SK-MEL-5 (cell line): ENCODE results near the gene SYTL2. TPM values are rescaled to one million over a fixed set of nuclear protein-coding genes. Genes with fewer than 3 reads are reported as not detected.

Experiments used
- DNase-seq: peaks from one replicate; pipeline ENCODE4 v3.0.0-alpha.2; 2016; ENCODE audit warnings: low read depth, low spot score
- in situ Hi-C: cut with HindIII; loops from 2 replicates; pipeline ENCODE4 v1.10.0; 2016; ENCODE audit warnings: low sequenced_read_pairs, high pct_unique_total_duplicates, low pct_unique_long_range_greater_than_20kb
- total RNA-seq: library from RNA; depleted of rRNA; stranded (reverse); fragments of >200 nt; shearing (Covaris generic); gene quantifications from 2 replicates; pipeline ENCODE4 v1.2.3, GENCODE V29; 2014

SYTL2 gene
- total RNA-seq, 1 experiment from 2014 or later, result 47.5 TPM

GRCh38 chr11:85829172-85829571, 18.2 kb upstream of the SYTL2 start:
- DNase-seq, result no peak
- in situ Hi-C loops, result no loop called here

GRCh38 chr11:85828640-85828978, 17.7 kb upstream of the SYTL2 start:
- in situ Hi-C loops, result no loop called here
- DNase-seq, result no peak

GRCh38 chr11:85827748-85828639, 17.1 kb upstream of the SYTL2 start:
- DNase-seq, result no peak
- in situ Hi-C loops, result no loop called here

GRCh38 chr11:85826116-85826855, 15.3 kb upstream of the SYTL2 start:
- in situ Hi-C loops, result no loop called here

GRCh38 chr11:85825616-85826015, 14.7 kb upstream of the SYTL2 start:
- no peak for DNase-seq
- in situ Hi-C loops, result no loop called here

More at GRCh38 chr11:85826116-85826855, 15.3 kb upstream of the SYTL2 start:
- DNase-seq, result peak; percentile 61

GRCh38 chr11:85823816-85824215, 12.9 kb upstream of the SYTL2 start:
- no peak for DNase-seq
- in situ Hi-C loops, result no loop called here

- no peak for DNase-seq
- in situ Hi-C loops, result no loop called here
Observed at GRCh38 chr11:85822814-85823213, 11.9 kb upstream of the SYTL2 start.

GRCh38 chr11:85821636-85822035, 10.7 kb upstream of the SYTL2 start:
- in situ Hi-C loops, result no loop called here

GRCh38 chr11:85819441-85819840, 8.5 kb upstream of the SYTL2 start:
- in situ Hi-C loops, result no loop called here
- no peak for DNase-seq

More at GRCh38 chr11:85821636-85822035, 10.7 kb upstream of the SYTL2 start:
- no peak for DNase-seq

GRCh38 chr11:85815186-85815931, 4.4 kb upstream of the SYTL2 start:
- DNase-seq, result no peak
- in situ Hi-C loops, result no loop called here

- in situ Hi-C loops, result no loop called here
Observed at GRCh38 chr11:85813721-85814120, 2.8 kb upstream of the SYTL2 start.

GRCh38 chr11:85811624-85812023, 683 bp upstream of the SYTL2 start:
- in situ Hi-C loops, result no loop called here
- DNase-seq, result no peak

More at GRCh38 chr11:85813721-85814120, 2.8 kb upstream of the SYTL2 start:
- DNase-seq, result no peak

- DNase-seq, result no peak
- in situ Hi-C loops, result no loop called here
Observed at GRCh38 chr11:85810521-85810870, 445 bp downstream of the SYTL2 start.

GRCh38 chr11:85809863-85810262, 1.1 kb downstream of the SYTL2 start:
- in situ Hi-C loops, result no loop called here
- peak; percentile 38 for DNase-seq

- DNase-seq, result peak; percentile 34
- in situ Hi-C loops, result no loop called here
Observed at GRCh38 chr11:85809191-85809590, 1.8 kb downstream of the SYTL2 start.

- in situ Hi-C loops, result no loop called here
- DNase-seq, result no peak
Observed at GRCh38 chr11:85806876-85807275, 4.1 kb downstream of the SYTL2 start.

GRCh38 chr11:85806016-85806415, 4.9 kb downstream of the SYTL2 start:
- no peak for DNase-seq
- in situ Hi-C loops, result no loop called here

GRCh38 chr11:85805387-85805786, 5.6 kb downstream of the SYTL2 start:
- in situ Hi-C loops, result no loop called here
- DNase-seq, result peak; percentile 27
